Measurements from ENCODE around the gene C17orf50.
"Not testable (repeated sequence)": the region's sequence is repeated elsewhere in the genome, so short reads cannot be mapped to it uniquely, and the experiment has no call there.

Gene C17orf50

GRCh38 chr17:35745749-35746320 lies 14.9 kb upstream of the C17orf50 start:
- TF ChIP-seq, protein P1, sequence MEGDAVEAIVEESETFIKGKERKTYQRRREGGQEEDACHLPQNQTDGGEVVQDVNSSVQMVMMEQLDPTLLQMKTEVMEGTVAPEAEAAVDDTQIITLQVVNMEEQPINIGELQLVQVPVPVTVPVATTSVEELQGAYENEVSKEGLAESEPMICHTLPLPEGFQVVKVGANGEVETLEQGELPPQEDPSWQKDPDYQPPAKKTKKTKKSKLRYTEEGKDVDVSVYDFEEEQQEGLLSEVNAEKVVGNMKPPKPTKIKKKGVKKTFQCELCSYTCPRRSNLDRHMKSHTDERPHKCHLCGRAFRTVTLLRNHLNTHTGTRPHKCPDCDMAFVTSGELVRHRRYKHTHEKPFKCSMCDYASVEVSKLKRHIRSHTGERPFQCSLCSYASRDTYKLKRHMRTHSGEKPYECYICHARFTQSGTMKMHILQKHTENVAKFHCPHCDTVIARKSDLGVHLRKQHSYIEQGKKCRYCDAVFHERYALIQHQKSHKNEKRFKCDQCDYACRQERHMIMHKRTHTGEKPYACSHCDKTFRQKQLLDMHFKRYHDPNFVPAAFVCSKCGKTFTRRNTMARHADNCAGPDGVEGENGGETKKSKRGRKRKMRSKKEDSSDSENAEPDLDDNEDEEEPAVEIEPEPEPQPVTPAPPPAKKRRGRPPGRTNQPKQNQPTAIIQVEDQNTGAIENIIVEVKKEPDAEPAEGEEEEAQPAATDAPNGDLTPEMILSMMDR (IDR thresholded peaks at IDR 0.05; ENCODE audit: low read depth, low read length), result no peak
- no peak overlapping the region for H3K4me3 ChIP-seq (ENCODE audit: low read depth, low read length)

DNA sequence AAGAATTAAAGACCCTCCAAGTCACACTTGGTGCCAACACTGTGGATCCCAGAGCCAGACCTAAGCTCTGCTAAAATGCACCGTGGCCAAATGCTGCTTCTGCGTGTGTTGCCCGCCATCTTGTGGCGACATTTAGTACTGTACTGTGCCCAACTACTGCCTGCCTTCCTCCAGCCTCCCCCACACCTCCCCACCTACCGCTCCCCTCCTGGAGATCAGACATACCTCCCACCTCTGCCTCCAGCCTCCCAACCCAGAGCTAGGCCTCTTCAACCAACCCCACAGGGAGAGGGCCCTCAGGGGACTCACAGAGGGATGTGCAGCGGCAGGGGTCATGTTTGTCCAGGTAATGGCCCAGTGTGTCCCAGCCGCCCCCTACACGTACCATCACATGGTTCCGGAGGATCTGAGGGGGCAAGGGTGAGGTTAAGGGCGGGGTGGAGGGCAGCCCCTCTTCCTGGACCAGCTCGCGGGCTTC lies 13.1 kb upstream of the C17orf50 start:
- no peak overlapping the region for H3K4me3 ChIP-seq (ENCODE audit: low read depth, low read length)
- TF ChIP-seq, protein P1 (IDR thresholded peaks at IDR 0.05; ENCODE audit: low read depth, low read length), result peak; percentile 72

DNA sequence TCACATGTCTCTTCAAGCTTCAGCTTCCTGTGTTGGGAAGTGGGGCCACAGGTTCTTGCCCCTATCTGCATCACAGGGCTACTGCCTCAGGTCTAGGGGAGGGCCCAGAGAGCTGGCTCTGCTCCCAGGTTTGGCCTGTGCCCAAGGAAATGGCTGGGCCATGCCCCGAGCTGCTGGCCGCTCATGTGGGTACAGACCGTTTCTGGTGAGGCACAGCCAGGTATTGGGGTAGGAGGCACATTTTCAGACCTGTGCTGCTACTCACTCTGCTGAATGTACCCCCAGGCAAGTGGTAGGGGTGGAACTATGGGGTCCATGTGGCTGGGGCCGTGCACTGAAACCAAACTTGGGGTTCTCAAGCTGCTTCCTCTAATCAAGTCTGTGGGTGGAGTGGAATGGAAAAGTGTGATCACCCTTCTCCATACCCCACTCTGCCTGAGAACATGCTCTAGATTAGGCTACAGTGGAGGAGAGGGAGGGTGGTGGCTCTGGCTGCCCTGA lies 12.3 kb upstream of the C17orf50 start:
- no peak overlapping the region for H3K4me3 ChIP-seq (ENCODE audit: low read depth, low read length)
- TF ChIP-seq, protein P1 (IDR thresholded peaks at IDR 0.05; ENCODE audit: low read depth, low read length), result no peak

DNA sequence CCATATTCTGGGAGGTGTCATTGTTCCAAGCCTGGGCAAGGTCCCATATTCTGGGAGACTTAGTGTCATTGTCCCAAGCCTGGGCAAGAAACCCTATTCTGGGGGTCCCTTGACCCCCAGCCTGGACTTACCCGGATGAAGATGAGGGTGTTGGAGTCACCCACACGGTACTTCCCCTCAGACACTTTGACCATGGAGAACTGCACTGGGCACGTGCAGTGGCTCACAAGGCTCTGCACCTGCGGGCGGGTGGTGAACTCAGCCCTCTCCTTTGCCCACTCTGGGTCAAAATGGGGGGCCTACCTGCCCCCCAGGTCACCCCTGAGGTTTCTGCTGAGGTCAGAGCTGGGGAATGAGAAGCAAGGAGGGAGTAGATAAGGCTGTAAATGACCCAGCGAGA lies 11.7 kb upstream of the C17orf50 start:
- no peak overlapping the region for H3K4me3 ChIP-seq (ENCODE audit: low read depth, low read length)
- TF ChIP-seq, protein P1 (IDR thresholded peaks at IDR 0.05; ENCODE audit: low read depth, low read length), result no peak

GRCh38 chr17:35749560-35750412 lies 10.9 kb upstream of the C17orf50 start:
- TF ChIP-seq, protein P1 (IDR thresholded peaks at IDR 0.05; ENCODE audit: low read depth, low read length), result no peak
- no peak overlapping the region for H3K4me3 ChIP-seq (ENCODE audit: low read depth, low read length)

- TF ChIP-seq, protein P1 (IDR thresholded peaks at IDR 0.05; ENCODE audit: low read depth, low read length), result no peak
- no peak overlapping the region for H3K4me3 ChIP-seq (ENCODE audit: low read depth, low read length)
Measured at GRCh38 chr17:35750526-35751395, 9.9 kb upstream of the C17orf50 start.

DNA sequence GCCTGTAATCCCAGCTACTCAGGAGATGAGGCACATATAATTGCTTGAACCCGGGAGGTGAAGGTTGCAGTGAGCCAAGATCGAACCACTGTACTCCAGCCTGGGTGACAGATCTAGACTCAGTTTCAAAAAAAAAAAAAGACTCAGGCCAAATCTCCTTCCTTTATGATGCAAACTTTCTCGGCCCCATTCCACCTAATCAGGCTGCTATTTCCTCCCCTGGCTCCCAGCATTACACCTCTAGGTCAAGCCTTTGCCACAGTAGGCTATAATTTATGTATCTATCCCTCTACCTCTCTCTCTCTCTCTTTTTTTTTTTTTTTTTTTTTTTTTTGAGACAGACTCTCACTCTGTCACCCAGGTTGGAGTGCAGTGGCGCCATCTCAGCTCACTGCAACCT lies 9.1 kb upstream of the C17orf50 start:
- not testable (repeated sequence) for H3K4me3 ChIP-seq (ENCODE audit: low read depth, low read length)
